ENCODE results near the gene GCK. TPM values are rescaled to one million over a fixed set of nuclear protein-coding genes. Genes with fewer than 3 reads are reported as not detected.

GCK gene
- total and polyA plus RNA-seq, 2 donors (not counting 3 experiments of a cell fraction or from before 2014, with no cell fraction given): 0.17 to 0.51 TPM

GRCh38 chr7:44232396-44232795 is 43.2 kb upstream of the GCK start:
- ChIA-PET CTCF (no interaction called here), POLR2A (no interaction called here)
- H3K27me3 ChIP-seq (ENCODE audit: control insufficient read depth in 2 of 2, insufficient read depth in 2 of 2, low read length in 2 of 2): no peaks in the 10 kb centered on the region
- FAIRE-seq: no peak
- no peak for DNase-seq (ENCODE audit: low read depth, low spot score)
- dilution Hi-C loops (cut with MboI; ENCODE audit: extremely low pct_ligation_motif_present, low sequenced_read_pairs): no loop called here
- H3K4me1 ChIP-seq (ENCODE audit: control insufficient read depth, extremely low read depth, insufficient read depth, low read length): no peaks in the 10 kb centered on the region
- no peak overlapping the region for H3K4me3 ChIP-seq (replicated peaks in 1 of 3; ENCODE audit: insufficient read depth in 1 of 3, low read depth in 1 of 3, low read length in 3 of 3)
- H3K79me2 ChIP-seq (ENCODE audit: control insufficient read depth, insufficient read depth, low read length): no peaks in the 10 kb centered on the region
- intact Hi-C loops (cut with micrococcal nuclease): no loop called here
- no peak overlapping the region for H2AFZ ChIP-seq (ENCODE audit: low read depth, low read length)
- no peak overlapping the region for H3K4me2 ChIP-seq (ENCODE audit: insufficient read depth, low read length)
- H3K36me3 ChIP-seq (ENCODE audit: control insufficient read depth in 2 of 2, extremely low read depth in 1 of 2, insufficient read depth in 2 of 2, low read length in 2 of 2): no peaks in the 10 kb centered on the region
- no peak for TF ChIP-seq FOS (IDR thresholded peaks at IDR 0.05; ENCODE audit: borderline replicate concordance, insufficient read depth, low read length)
- H3K9me1 ChIP-seq (replicated peaks; ENCODE audit: control insufficient read depth, extremely low read depth, insufficient read depth, low read length): no peaks in the 10 kb centered on the region
- no TSS peak for BruUV-seq (replicated peaks)
- no peak overlapping the region for H3K27ac ChIP-seq (ENCODE audit: insufficient read depth, low read depth, low read length)
- no peaks in the 10 kb centered on the region for H3K9me3 ChIP-seq (replicated peaks; ENCODE audit: control insufficient read depth, insufficient read depth, low read length)
- no peaks in the 10 kb centered on the region for H4K20me1 ChIP-seq (replicated peaks; ENCODE audit: control insufficient read depth, extremely low read depth, insufficient read depth, low read length)
- no peak overlapping the region for H3K9ac ChIP-seq (replicated peaks; ENCODE audit: extremely low read depth, insufficient read depth, low read length)

- H3K4me3 ChIP-seq (replicated peaks in 1 of 3; ENCODE audit: insufficient read depth in 1 of 3, low read depth in 1 of 3, low read length in 3 of 3): no peak overlapping the region
- no peaks in the 10 kb centered on the region for H3K9me3 ChIP-seq (replicated peaks; ENCODE audit: control insufficient read depth, insufficient read depth, low read length)
- H3K27me3 ChIP-seq (ENCODE audit: control insufficient read depth in 2 of 2, insufficient read depth in 2 of 2, low read length in 2 of 2): no peaks in the 10 kb centered on the region
- no peak overlapping the region for H2AFZ ChIP-seq (ENCODE audit: low read depth, low read length)
- BruUV-seq (replicated peaks): no TSS peak
- no peaks in the 10 kb centered on the region for H3K9me1 ChIP-seq (replicated peaks; ENCODE audit: control insufficient read depth, extremely low read depth, insufficient read depth, low read length)
- H4K20me1 ChIP-seq (replicated peaks; ENCODE audit: control insufficient read depth, extremely low read depth, insufficient read depth, low read length): no peaks in the 10 kb centered on the region
- no peaks in the 10 kb centered on the region for H3K4me1 ChIP-seq (ENCODE audit: control insufficient read depth, extremely low read depth, insufficient read depth, low read length)
- TF ChIP-seq EZH2 (IDR thresholded peaks at IDR 0.05; ENCODE audit: borderline replicate concordance, low read depth, low read length, severe bottlenecking) (no peak), MAX (IDR thresholded peaks at IDR 0.05; ENCODE audit: insufficient read depth, insufficient read length) (no peak), JUN (IDR thresholded peaks at IDR 0.05; ENCODE audit: borderline replicate concordance, insufficient read depth, insufficient read length, low read depth) (no peak), MYC (IDR thresholded peaks at IDR 0.05; ENCODE audit: low read depth, low read length) (no peak), GATA2 (IDR thresholded peaks at IDR 0.05; ENCODE audit: insufficient read depth, insufficient read length, low read depth, low read length) (no peak), POLR2AphosphoS5 (IDR thresholded peaks at IDR 0.05; ENCODE audit: insufficient read depth, low read depth, low read length) (no peak), CTCF (IDR thresholded peaks at IDR 0.05; ENCODE audit: extremely low read depth in 1 of 2, insufficient read depth in 1 of 2, low read depth in 1 of 2, low read length in 2 of 2) (no peak), POLR2A (IDR thresholded peaks at IDR 0.05; ENCODE audit: low read depth, low read length) (no peak), FOS (IDR thresholded peaks at IDR 0.05; ENCODE audit: borderline replicate concordance, insufficient read depth, low read length) (no peak)
- H3K4me2 ChIP-seq (ENCODE audit: insufficient read depth, low read length): no peak overlapping the region
- FAIRE-seq (no peak), DNase-seq (ENCODE audit: low read depth, low spot score) (no peak)
- H3K79me2 ChIP-seq (ENCODE audit: control insufficient read depth, insufficient read depth, low read length): no peaks in the 10 kb centered on the region
- dilution Hi-C loops (cut with MboI; ENCODE audit: extremely low pct_ligation_motif_present, low sequenced_read_pairs) (no loop called here), intact Hi-C loops (cut with micrococcal nuclease) (no loop called here)
- H3K27ac ChIP-seq (ENCODE audit: insufficient read depth, low read depth, low read length): no peak overlapping the region
- H3K36me3 ChIP-seq (ENCODE audit: control insufficient read depth in 2 of 2, extremely low read depth in 1 of 2, insufficient read depth in 2 of 2, low read length in 2 of 2): no peaks in the 10 kb centered on the region
- CTCF ChIA-PET: interaction anchor here (1.8 kb wide), 1 partner anchor 9 kb away, joined by 6 read pairs; no protein-coding TSS in a partner anchor
- no peak overlapping the region for H3K9ac ChIP-seq (replicated peaks; ENCODE audit: extremely low read depth, insufficient read depth, low read length)
- POLR2A ChIA-PET: no interaction called here
Observed at GRCh38 chr7:44231088-44231487, 41.8 kb upstream of the GCK start.
